Fibroblast of the aortic adventitia (primary cell): ENCODE results near the gene CTNNA2. TPM values are rescaled to one million over a fixed set of nuclear protein-coding genes. Genes with fewer than 3 reads are reported as not detected.

Experiments
- DNase-seq: peaks from one replicate; pipeline ENCODE4 v3.0.0-alpha.2; 2010; ENCODE audit warnings: low read depth
- H3K4me3 ChIP-seq: 2 replicates; pipeline ENCODE4 v1.5.1; 2011; ENCODE audit warnings: low read depth, mild to moderate bottlenecking, control low read depth, low read length, moderate library complexity
- total RNA-seq: library from RNA; depleted of rRNA; stranded (reverse); fragments of >200 nt; gene quantifications from 2 replicates; pipeline ENCODE4 v1.2.3, GENCODE V29; 2012; ENCODE audit warnings: low replicate concordance
- TF ChIP-seq, protein P1 (sequence below): IDR thresholded peaks from 2 replicates; pipeline ENCODE4 v1.5.1; 2011; ENCODE audit warnings: mild to moderate bottlenecking, low read length, control low read depth, inconsistent platforms; ENCODE audit not compliant: insufficient read depth

CTNNA2 gene
- total RNA-seq, 1 donor: 0.36 TPM

DNA sequence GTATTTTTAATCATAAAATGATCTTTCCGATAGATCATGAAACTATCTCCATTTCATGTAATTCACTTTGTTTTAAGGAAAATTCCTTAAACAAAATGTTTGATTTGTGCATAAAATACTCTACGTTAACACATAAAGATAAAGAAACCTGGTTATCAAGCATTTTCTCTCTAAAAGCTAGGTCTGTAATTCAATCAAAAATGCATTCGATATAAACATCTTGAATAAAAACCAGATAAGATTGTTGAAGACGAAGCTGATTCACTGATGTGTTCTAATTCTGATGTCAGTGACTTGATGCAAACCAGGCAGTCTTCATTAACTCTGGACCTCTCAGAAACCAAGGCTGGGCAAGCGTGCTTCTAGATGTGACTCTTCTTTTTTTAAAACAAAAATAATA lies 245.2 kb downstream of the CTNNA2 start:
- TF ChIP-seq, protein P1, sequence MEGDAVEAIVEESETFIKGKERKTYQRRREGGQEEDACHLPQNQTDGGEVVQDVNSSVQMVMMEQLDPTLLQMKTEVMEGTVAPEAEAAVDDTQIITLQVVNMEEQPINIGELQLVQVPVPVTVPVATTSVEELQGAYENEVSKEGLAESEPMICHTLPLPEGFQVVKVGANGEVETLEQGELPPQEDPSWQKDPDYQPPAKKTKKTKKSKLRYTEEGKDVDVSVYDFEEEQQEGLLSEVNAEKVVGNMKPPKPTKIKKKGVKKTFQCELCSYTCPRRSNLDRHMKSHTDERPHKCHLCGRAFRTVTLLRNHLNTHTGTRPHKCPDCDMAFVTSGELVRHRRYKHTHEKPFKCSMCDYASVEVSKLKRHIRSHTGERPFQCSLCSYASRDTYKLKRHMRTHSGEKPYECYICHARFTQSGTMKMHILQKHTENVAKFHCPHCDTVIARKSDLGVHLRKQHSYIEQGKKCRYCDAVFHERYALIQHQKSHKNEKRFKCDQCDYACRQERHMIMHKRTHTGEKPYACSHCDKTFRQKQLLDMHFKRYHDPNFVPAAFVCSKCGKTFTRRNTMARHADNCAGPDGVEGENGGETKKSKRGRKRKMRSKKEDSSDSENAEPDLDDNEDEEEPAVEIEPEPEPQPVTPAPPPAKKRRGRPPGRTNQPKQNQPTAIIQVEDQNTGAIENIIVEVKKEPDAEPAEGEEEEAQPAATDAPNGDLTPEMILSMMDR: no peak
- DNase-seq: no peak

DNA sequence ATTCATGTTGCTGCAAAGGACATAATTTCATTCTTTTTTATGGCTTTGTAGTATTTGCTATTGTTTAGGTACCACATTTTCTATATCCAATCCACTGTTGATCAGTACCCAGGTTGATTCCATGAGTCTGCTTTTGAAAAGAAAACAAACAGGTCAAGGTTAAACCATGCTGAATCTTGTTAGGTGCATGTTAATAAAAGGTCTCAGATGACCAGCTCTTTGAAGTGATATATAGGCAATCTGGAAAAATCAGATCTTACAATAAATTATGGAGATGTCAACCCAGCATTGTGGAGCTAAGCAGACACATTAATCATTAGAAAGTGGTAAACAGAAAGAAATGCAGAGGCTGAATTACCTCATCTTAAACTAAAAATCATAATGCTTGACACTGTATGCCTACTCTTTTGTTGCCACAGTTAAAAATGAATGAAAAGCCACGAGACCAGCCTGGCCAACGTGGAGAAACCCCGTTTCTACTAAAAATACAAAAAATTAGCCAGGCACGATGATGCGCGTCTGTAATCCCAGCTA lies 246.0 kb downstream of the CTNNA2 start:
- TF ChIP-seq, protein P1: no peak
- no peak overlapping the region for H3K4me3 ChIP-seq
- DNase-seq: no peak

More for the DNA sequence above, 245.2 kb downstream of the CTNNA2 start:
- no peak overlapping the region for H3K4me3 ChIP-seq

DNA sequence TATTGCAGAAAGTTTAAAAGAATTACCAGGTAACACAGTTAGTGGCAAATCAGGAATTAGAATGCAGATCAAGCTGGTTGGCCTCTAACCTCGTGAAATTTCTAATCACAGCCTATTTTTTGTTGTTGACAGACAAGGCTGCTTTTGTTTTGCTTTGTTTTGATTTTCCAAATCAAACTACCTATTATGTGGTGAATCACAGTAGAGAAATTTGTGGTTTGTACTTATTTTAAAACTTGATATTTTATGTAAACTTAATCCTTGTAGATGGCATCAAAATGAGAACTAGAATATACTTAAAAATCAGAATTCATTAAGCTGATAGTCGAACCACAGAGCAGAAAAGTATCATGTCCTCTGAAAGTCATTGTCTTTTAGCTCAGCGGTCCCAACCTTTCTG lies 258.1 kb downstream of the CTNNA2 start:
- DNase-seq: no peak
- TF ChIP-seq, protein P1: no peak
- no peak overlapping the region for H3K4me3 ChIP-seq

DNA sequence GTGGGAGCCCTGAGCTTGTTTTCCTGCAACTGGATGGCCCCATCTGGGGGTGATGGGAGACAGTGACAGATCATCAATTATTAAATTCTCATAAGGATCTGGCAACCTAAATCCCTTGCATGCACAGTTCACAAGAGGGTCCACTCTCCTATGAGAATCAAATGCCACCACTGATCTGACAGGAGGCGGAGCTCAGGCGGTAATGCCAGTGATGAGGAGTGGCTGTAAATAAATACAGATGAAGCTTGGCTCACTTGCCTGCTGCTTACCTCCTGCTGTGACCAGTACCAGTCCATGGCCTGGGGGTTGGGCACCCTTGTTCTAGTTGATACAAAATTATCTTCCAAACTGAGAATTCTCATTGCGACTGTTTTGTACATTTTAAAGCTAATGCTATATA lies 258.6 kb downstream of the CTNNA2 start:
- TF ChIP-seq, protein P1: no peak
- no peak for DNase-seq

DNA sequence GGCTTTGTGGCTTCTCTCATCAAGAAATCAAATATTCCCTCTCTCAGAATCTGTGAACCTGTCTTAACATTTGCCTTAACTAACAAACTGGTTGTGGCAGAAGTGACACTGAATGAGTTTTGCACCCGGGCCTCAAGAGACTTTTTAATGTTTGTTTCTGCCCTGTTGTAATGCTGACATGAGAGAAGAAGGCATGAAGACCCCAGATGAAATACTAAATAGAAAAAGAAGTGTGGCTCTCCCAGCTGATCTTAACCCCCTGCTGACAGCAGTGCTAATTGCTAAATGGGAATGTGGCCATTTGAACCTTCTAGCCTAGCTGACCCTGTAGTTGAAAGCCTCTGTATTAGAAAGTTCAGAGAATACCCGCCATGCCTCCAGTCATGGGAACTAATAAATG lies 261.2 kb downstream of the CTNNA2 start:
- TF ChIP-seq, protein P1: no peak
- H3K4me3 ChIP-seq: no peak overlapping the region
- DNase-seq: no peak

More for the DNA sequence above, 258.6 kb downstream of the CTNNA2 start:
- H3K4me3 ChIP-seq: no peak overlapping the region

DNA sequence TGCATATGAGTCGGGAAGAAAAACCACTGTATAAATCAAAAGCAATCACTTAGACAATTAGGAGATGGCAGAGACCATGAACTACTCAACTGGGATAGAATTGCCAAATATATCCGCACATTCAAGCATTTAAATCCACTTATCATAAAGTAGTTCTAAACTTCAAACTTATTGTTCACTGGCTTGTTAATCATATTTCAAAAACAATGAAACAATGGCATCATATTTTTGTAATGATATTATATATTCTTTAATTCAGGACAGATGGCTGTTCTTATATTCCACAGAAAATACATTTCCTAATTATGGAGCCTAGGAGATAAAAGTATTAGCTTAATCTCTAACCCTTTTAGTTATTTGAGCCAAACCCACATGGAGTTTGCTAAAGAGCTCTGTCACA lies 263.6 kb downstream of the CTNNA2 start:
- TF ChIP-seq, protein P1: no peak
- H3K4me3 ChIP-seq: no peak overlapping the region
- DNase-seq: no peak

DNA sequence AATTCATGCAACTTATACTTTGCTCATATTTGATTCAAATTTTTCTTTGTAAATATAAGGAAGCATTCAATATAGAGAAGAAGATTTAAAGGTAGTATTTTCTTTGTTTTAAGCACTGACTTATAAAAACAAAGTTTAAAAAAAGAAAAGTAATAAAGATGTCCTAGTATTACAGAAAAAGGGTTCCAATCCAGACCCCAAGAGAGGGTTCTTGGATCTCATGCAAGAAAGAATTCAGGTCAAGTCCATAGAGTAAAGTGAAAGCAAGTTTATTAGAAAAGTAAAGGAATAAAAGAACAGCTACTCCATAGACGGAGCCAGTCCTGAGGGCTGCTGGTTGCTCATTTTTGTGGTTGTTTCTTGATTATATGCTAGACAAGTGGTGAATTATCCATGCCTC lies 267.9 kb downstream of the CTNNA2 start:
- no peak overlapping the region for H3K4me3 ChIP-seq
- no peak for DNase-seq
- TF ChIP-seq, protein P1: no peak
